ENCODE data around the gene ELL.

The ELL gene

GRCh38 chr19:18491995-18492953 is 29.6 kb downstream of the ELL start:
- peaks cover 97% of the 10 kb centered on the region for H4K20me1 ChIP-seq (ENCODE audit: insufficient read depth, low read length)
- no peak for TF ChIP-seq CTCF (IDR thresholded peaks at IDR 0.05; ENCODE audit: low read depth, low read length)
- TF ChIP-seq EZH2phosphoT487 (IDR thresholded peaks at IDR 0.05; ENCODE audit: low read depth): no peak

GRCh38 chr19:18490728-18491127 is 31.1 kb downstream of the ELL start:
- Histone ChIP-seq H3K9me3 (ENCODE audit: insufficient read depth, low read length) (no peaks in the 10 kb centered on the region), H3K4me3 (ENCODE audit: low read length) (no peak overlapping the region), H3K9ac (ENCODE audit: low read length) (no peak overlapping the region), H4K20me1 (ENCODE audit: insufficient read depth, low read length) (peaks cover 97% of the 10 kb centered on the region), H2AFZ (ENCODE audit: low read depth, low read length) (no peak overlapping the region), H3K27ac (ENCODE audit: low read length) (no peak overlapping the region), H3K4me1 (ENCODE audit: low read length) (no peaks in the 10 kb centered on the region), H3K27me3 (ENCODE audit: low read depth, low read length) (no peaks in the 10 kb centered on the region), H3K4me2 (ENCODE audit: low read length) (no peak overlapping the region), H3K36me3 (replicated peaks; ENCODE audit: low read depth, low read length) (no peaks in the 10 kb centered on the region), H3K79me2 (ENCODE audit: low read length) (peaks cover 98% of the 10 kb centered on the region)
- TF ChIP-seq CTCF (IDR thresholded peaks at IDR 0.05; ENCODE audit: low read depth, low read length) (no peak), EZH2phosphoT487 (IDR thresholded peaks at IDR 0.05; ENCODE audit: low read depth) (no peak)

More at GRCh38 chr19:18491995-18492953, 29.6 kb downstream of the ELL start:
- Histone ChIP-seq H3K4me1 (ENCODE audit: low read length) (no peaks in the 10 kb centered on the region), H2AFZ (ENCODE audit: low read depth, low read length) (no peak overlapping the region), H3K9ac (ENCODE audit: low read length) (no peak overlapping the region), H3K4me3 (ENCODE audit: low read length) (no peak overlapping the region), H3K79me2 (ENCODE audit: low read length) (peaks cover 98% of the 10 kb centered on the region), H3K27me3 (ENCODE audit: low read depth, low read length) (no peaks in the 10 kb centered on the region), H3K27ac (ENCODE audit: low read length) (no peak overlapping the region), H3K4me2 (ENCODE audit: low read length) (no peak overlapping the region), H3K9me3 (ENCODE audit: insufficient read depth, low read length) (no peaks in the 10 kb centered on the region), H3K36me3 (replicated peaks; ENCODE audit: low read depth, low read length) (no peaks in the 10 kb centered on the region)

GRCh38 chr19:18489627-18490184 is 32.2 kb downstream of the ELL start:
- Histone ChIP-seq H3K4me1 (ENCODE audit: low read length) (no peaks in the 10 kb centered on the region), H4K20me1 (ENCODE audit: insufficient read depth, low read length) (peaks cover 97% of the 10 kb centered on the region), H3K4me3 (ENCODE audit: low read length) (no peak overlapping the region), H2AFZ (ENCODE audit: low read depth, low read length) (no peak overlapping the region), H3K4me2 (ENCODE audit: low read length) (no peak overlapping the region), H3K79me2 (ENCODE audit: low read length) (peaks cover 98% of the 10 kb centered on the region), H3K36me3 (replicated peaks; ENCODE audit: low read depth, low read length) (no peaks in the 10 kb centered on the region), H3K27me3 (ENCODE audit: low read depth, low read length) (no peaks in the 10 kb centered on the region), H3K9me3 (ENCODE audit: insufficient read depth, low read length) (no peaks in the 10 kb centered on the region), H3K27ac (ENCODE audit: low read length) (no peak overlapping the region), H3K9ac (ENCODE audit: low read length) (no peak overlapping the region)
- no peak for TF ChIP-seq CTCF (IDR thresholded peaks at IDR 0.05; ENCODE audit: low read depth, low read length)
- no peak for TF ChIP-seq EZH2phosphoT487 (IDR thresholded peaks at IDR 0.05; ENCODE audit: low read depth)
